SK-N-MC (cell line): ENCODE data around the gene DNAAF1.

ENCODE experiments used
- EZH2 ChIP-seq: fragments of 200-600 bp; sonication (generic); IDR thresholded peaks from one replicate; pipeline ENCODE4 v1.6.1; 2017; ENCODE audit warnings: antibody characterized with exemption
- FOXP2 ChIP-seq: optimal IDR thresholded peaks from 2 replicates; pipeline ENCODE3; 2011; ENCODE audit warnings: mild to moderate bottlenecking, moderate library complexity; ENCODE audit not compliant: insufficient read depth; ENCODE audit errors: extremely low read length, control extremely low read depth
- POLR2AphosphoS5 ChIP-seq: IDR thresholded peaks from 2 replicates; pipeline ENCODE4 v1.6.1; 2012; ENCODE audit warnings: mild to moderate bottlenecking, low read depth, low read length, borderline replicate concordance

- no peak for TF ChIP-seq EZH2
- TF ChIP-seq POLR2AphosphoS5 = no peak
- no peak for TF ChIP-seq FOXP2
Measured at GRCh38 chr16:84120023-84120422, 25.1 kb upstream of the DNAAF1 start.
